DMS 273 (cell line): ENCODE results near the gene GLRX3.

Experiments used
- DNase-seq: peaks from one replicate; lab custom pipeline; 2025; ENCODE audit not compliant: unreplicated experiment; lab: John Stamatoyannopoulos, UW

Gene GLRX3

GRCh38 chr10:130203626-130204025 is 67.4 kb downstream of the GLRX3 start:
- DNase-seq, result no peak

GRCh38 chr10:130206216-130206737 is 70.1 kb downstream of the GLRX3 start:
- DNase-seq, result no peak

- DNase-seq, result no peak
Measured at GRCh38 chr10:130207205-130207604, 71.0 kb downstream of the GLRX3 start.

GRCh38 chr10:130208807-130209206 is 72.6 kb downstream of the GLRX3 start:
- no peak for DNase-seq

GRCh38 chr10:130212746-130213145 is 76.6 kb downstream of the GLRX3 start:
- no peak for DNase-seq

- DNase-seq, result no peak
Measured at GRCh38 chr10:130213286-130214080, 77.3 kb downstream of the GLRX3 start.

- DNase-seq, result no peak
Measured at GRCh38 chr10:130214431-130214830, 78.2 kb downstream of the GLRX3 start.

GRCh38 chr10:130215151-130215930 is 79.2 kb downstream of the GLRX3 start:
- no peak for DNase-seq

- DNase-seq, result no peak
Measured at GRCh38 chr10:130215931-130216231, 79.7 kb downstream of the GLRX3 start.

GRCh38 chr10:130218181-130218641 is 82.0 kb downstream of the GLRX3 start:
- DNase-seq, result no peak

GRCh38 chr10:130218936-130219335 is 82.7 kb downstream of the GLRX3 start:
- DNase-seq, result no peak

GRCh38 chr10:130220251-130221185 is 84.3 kb downstream of the GLRX3 start:
- no peak for DNase-seq

GRCh38 chr10:130221456-130222375 is 85.5 kb downstream of the GLRX3 start:
- DNase-seq, result no peak

- no peak for DNase-seq
Measured at GRCh38 chr10:130222381-130222780, 86.2 kb downstream of the GLRX3 start.

GRCh38 chr10:130224228-130224627 is 88.0 kb downstream of the GLRX3 start:
- DNase-seq, result no peak

GRCh38 chr10:130226012-130226411 is 89.8 kb downstream of the GLRX3 start:
- DNase-seq, result no peak

- DNase-seq, result no peak
Measured at GRCh38 chr10:130227883-130228282, 91.7 kb downstream of the GLRX3 start.
